HCT116 (cell line): ENCODE results near the gene EPHX1.

Source experiments
- ATF3 ChIP-seq: IDR thresholded peaks from 2 replicates; pipeline ENCODE4 v1.6.1; 2012
- CTCF ChIP-seq, 3 experiments: fragments of 200-600 bp in 1 of 3; sonication (generic) in 1 of 3; IDR thresholded peaks in 2 of 3; conservative IDR thresholded peaks in 1 of 3; 2 replicates each; pipeline ENCODE4 v1.5.1; 2012 to 2017; ENCODE audit warnings: low read depth in 2 of 3, low read length in 2 of 3, antibody characterized with exemption in 1 of 3, borderline replicate concordance in 1 of 3, control low read depth in 1 of 3, mild to moderate bottlenecking in 1 of 3, mixed read lengths in 1 of 3, mixed run types in 1 of 3, moderate library complexity in 1 of 3; ENCODE audit not compliant: insufficient read depth in 1 of 3
- EGR1 ChIP-seq: IDR thresholded peaks from 2 replicates; pipeline ENCODE4 v1.6.1; 2012; ENCODE audit warnings: low read depth
- ELF1 ChIP-seq: IDR thresholded peaks from 2 replicates; pipeline ENCODE4 v1.6.1; 2012; ENCODE audit warnings: low read depth, borderline replicate concordance
- EZH2 ChIP-seq: fragments of 200-600 bp; sonication (generic); IDR thresholded peaks from 2 replicates; pipeline ENCODE4 v1.6.1; 2017; ENCODE audit warnings: antibody characterized with exemption, mixed run types
- EZH2phosphoT487 ChIP-seq: fragments of 200-600 bp; IDR thresholded peaks from 2 replicates; pipeline ENCODE4 v1.6.1; 2018; ENCODE audit warnings: antibody characterized with exemption, borderline replicate concordance
- JUND ChIP-seq: IDR thresholded peaks from 2 replicates; pipeline ENCODE4 v1.6.1; 2012
- POLR2A ChIP-seq: IDR thresholded peaks from 2 replicates; pipeline ENCODE4 v1.7.0; 2011; ENCODE audit warnings: borderline replicate concordance; ENCODE audit not compliant: insufficient read depth, insufficient read length; ENCODE audit errors: extremely low read depth
- POLR2AphosphoS5 ChIP-seq: IDR thresholded peaks from 2 replicates; pipeline ENCODE4 v1.6.1; 2011; ENCODE audit warnings: mild to moderate bottlenecking, low read depth, low read length, moderate library complexity
- REST ChIP-seq: IDR thresholded peaks from 2 replicates; pipeline ENCODE4 v1.6.1; 2012; ENCODE audit warnings: low read depth
- SIN3A ChIP-seq: IDR thresholded peaks from 2 replicates; pipeline ENCODE4 v1.6.1; 2012; ENCODE audit warnings: low read depth
- YY1 ChIP-seq: IDR thresholded peaks from 2 replicates; pipeline ENCODE4 v1.6.1; 2011; ENCODE audit warnings: low read length, low read depth, moderate library complexity, mild to moderate bottlenecking; ENCODE audit not compliant: insufficient replicate concordance; ENCODE audit errors: extremely low read depth
- ZNF274 ChIP-seq: fragments of 200-500 bp; sonication (Bioruptor generic); IDR thresholded peaks from 2 replicates; pipeline ENCODE4 v1.6.1; 2014; ENCODE audit warnings: mild to moderate bottlenecking, low read depth, low read length, inconsistent platforms

- TF ChIP-seq CTCF (IDR thresholded peaks at IDR 0.05 in 2 of 3, conservative IDR thresholded peaks at IDR 0.05 in 1 of 3; ENCODE audit: borderline replicate concordance in 1 of 3, insufficient read depth in 1 of 3, low read depth in 2 of 3, low read length in 2 of 3) (no peak), SIN3A (no peak), ATF3 (no peak), EZH2 (no peak), ZNF274 (no peak), ELF1 (no peak), REST (no peak), EZH2phosphoT487 (no peak), POLR2AphosphoS5 (no peak), YY1 (no peak), POLR2A (no peak), EGR1 (no peak), JUND (no peak)
Measured at GRCh38 chr1:225843426-225843795, 33.5 kb downstream of the EPHX1 start.
